ENCODE data around the gene UBC.

Gene UBC

GRCh38 chr12:124866883-124867400, 47.5 kb downstream of the UBC start:
- DNase-seq (ENCODE audit: low read depth) = no peak
- TF ChIP-seq, protein P1, sequence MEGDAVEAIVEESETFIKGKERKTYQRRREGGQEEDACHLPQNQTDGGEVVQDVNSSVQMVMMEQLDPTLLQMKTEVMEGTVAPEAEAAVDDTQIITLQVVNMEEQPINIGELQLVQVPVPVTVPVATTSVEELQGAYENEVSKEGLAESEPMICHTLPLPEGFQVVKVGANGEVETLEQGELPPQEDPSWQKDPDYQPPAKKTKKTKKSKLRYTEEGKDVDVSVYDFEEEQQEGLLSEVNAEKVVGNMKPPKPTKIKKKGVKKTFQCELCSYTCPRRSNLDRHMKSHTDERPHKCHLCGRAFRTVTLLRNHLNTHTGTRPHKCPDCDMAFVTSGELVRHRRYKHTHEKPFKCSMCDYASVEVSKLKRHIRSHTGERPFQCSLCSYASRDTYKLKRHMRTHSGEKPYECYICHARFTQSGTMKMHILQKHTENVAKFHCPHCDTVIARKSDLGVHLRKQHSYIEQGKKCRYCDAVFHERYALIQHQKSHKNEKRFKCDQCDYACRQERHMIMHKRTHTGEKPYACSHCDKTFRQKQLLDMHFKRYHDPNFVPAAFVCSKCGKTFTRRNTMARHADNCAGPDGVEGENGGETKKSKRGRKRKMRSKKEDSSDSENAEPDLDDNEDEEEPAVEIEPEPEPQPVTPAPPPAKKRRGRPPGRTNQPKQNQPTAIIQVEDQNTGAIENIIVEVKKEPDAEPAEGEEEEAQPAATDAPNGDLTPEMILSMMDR (conservative IDR thresholded peaks at IDR 0.05; ENCODE audit: low read depth, low read length) = no peak
- H3K4me3 ChIP-seq (ENCODE audit: low read length) = no peak overlapping the region

DNA sequence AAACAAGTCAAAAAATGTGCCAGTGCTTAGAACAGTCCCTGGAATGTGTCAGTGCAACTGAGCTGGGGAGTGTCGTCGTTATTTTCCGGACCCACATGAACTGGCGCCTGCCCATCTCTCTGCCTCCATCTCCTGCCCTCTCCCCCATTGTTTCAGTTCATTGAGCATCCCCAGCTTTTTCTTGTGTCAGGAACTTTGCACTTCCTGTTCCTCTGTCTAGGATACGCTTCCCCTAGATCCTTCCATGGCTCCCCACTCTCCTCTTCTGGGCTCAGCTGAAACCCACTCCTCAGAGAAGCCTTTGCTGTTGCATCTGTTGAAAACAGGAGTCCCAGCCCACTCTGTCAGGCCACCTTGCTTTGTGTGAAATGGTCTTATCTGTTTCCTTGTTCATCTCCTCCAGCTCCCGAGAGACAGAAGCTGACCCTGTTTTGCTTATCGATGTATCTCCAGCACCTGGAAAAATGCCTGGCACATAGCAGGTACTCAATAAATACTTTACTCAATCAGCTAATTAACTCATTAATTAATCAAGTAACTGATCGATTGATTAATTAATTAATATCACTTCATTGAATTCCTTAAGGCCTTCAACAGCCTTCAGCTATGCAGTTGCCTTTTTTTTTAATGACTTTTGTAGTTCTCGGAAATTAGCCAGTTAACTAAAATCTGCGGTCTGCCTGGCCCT, 48.1 kb downstream of the UBC start:
- no peak overlapping the region for H3K4me3 ChIP-seq (ENCODE audit: low read length)
- DNase-seq (ENCODE audit: low read depth) = no peak
- TF ChIP-seq, protein P1 (conservative IDR thresholded peaks at IDR 0.05; ENCODE audit: low read depth, low read length) = no peak

GRCh38 chr12:124865728-124866127, 48.7 kb downstream of the UBC start:
- no peak for DNase-seq (ENCODE audit: low read depth)
- TF ChIP-seq, protein P1 (conservative IDR thresholded peaks at IDR 0.05; ENCODE audit: low read depth, low read length) = no peak
- no peak overlapping the region for H3K4me3 ChIP-seq (ENCODE audit: low read length)

- TF ChIP-seq, protein P1 (conservative IDR thresholded peaks at IDR 0.05; ENCODE audit: low read depth, low read length) = no peak
These were observed 50.1 kb downstream of the UBC start for GRCh38 chr12:124864326-124864752.

DNA sequence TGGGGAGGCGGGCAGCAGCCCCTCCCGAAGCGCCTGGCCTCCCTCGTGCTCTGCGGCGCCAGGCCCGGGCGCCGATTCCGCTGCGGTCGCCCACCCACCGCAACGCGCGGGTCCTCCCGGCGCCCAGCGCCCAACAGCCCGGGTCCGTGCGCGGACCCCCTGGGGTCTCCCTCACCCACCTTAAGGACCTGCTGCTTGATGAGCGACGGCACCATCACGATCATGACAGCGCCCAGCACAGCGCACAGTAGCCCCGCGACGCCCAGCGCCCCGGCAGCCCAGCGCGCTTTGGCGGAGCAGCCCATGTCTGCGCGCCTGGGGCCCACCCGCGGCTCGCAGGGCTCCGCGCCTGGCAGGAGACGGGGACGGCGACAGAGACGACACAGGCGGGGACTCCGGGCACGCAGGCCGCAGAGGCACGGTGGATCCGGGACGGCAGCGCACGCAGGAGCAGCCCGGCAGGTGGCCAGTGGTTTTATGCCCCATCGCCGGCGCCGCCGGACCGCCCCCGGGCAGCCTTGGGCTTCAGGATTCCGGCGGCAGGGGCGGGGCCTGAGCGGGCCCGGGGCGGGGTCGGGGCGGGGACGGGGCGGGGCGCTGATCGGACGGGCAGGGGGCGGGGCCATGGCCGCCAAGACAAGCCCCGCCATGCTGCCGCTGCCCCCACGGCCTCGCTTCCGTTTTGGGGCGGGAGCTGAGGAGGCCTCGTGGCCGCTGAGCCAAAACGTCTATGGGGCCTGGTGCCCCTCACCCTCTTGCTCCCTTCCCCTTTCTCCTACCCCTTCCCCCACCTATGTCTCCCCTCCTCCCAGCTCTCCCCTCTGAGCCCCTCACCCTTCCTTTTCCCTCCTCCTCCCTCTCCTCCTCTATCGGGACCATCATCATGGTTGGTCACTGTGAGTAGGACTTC, 50.8 kb downstream of the UBC start, which contains the start of gene SCARB1:
Gene SCARB1, minus strand, starts transcription at position 449 of the 910 bp plus-strand sequence. Its CDS starts 144 bp downstream, at position 305.
- no peak for DNase-seq (ENCODE audit: low read depth)

More at GRCh38 chr12:124864326-124864752, 50.1 kb downstream of the UBC start:
- peak overlapping the region; percentile 34 for H3K4me3 ChIP-seq (ENCODE audit: low read length)
- DNase-seq (ENCODE audit: low read depth) = no peak

GRCh38 chr12:124862768-124863415, 51.6 kb downstream of the UBC start:
- DNase-seq (ENCODE audit: low read depth) = peak; percentile 46
- TF ChIP-seq, protein P1 (conservative IDR thresholded peaks at IDR 0.05; ENCODE audit: low read depth, low read length) = no peak
- H3K4me3 ChIP-seq (ENCODE audit: low read length) = peak overlapping the region; percentile 71

More for the DNA sequence above, 50.8 kb downstream of the UBC start, which contains the start of gene SCARB1:
- TF ChIP-seq, protein P1 (conservative IDR thresholded peaks at IDR 0.05; ENCODE audit: low read depth, low read length) = no peak
- peak within 1 kb of the TSS; percentile 71 for H3K4me3 ChIP-seq (ENCODE audit: low read length)
